HG02642 (cell line): Measurements from ENCODE around the gene UCHL5.

Source experiments
- ATAC-seq: cut with Tn5 transposase; IDR thresholded peaks from one replicate; pipeline ENCODE4 v1.9.1; 2021; ENCODE audit warnings: mild to moderate bottlenecking; ENCODE audit not compliant: unreplicated experiment, poor library complexity

UCHL5 gene

GRCh38 chr1:192973202-192973601, 86.0 kb downstream of the UCHL5 start:
- no peak for ATAC-seq

DNA sequence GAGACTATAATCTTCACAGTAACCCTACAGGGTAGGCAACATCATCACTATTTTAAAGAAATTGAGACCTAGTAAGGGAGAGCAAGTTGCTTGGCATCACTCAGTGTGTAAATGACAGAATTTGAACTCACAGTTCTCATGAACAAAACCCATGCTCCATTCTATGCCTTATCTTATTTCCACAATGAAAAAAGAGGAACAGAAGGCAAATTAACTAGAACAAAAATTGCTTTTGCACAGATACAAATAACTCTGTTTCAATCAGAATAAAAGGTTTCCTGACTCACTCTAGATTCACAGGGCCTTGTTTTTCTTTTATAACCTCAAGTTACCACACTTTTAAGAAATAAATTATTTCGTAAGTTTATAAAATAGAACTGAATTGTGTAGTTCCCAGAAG, 90.1 kb downstream of the UCHL5 start:
- ATAC-seq: no peak

GRCh38 chr1:192968323-192968722, 90.8 kb downstream of the UCHL5 start:
- no peak for ATAC-seq

GRCh38 chr1:192967901-192968300, 91.3 kb downstream of the UCHL5 start:
- no peak for ATAC-seq

DNA sequence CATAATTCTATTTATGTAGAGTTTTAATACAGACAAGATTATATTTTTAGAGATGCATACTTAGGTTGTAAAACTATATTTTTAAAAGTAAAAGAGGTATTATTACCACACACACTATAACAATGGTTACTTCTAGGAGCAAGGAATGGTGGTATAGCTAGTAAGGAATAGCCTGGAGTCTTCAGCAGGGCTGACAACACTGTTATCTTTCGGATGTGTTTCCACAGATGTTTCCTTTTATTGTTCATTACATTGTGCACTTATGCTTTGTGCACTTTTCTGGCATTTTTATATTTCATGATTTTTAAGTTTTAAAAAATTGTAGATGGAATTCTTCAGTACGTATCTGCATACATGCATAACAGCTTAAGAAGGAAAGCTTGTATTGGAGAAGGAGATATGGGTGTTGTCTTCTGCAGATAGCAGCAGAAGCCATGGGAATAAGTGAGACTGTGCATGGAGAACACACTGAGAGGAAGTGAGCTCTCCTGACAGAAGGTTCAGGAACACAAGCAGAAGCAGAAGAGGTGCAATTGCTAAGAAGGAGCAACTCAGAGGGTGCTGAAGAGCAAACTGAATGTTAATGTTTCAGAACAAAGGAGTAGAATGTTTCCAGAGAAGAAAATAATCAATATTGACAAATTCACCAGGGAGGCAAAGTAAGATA, 91.8 kb downstream of the UCHL5 start:
- no peak for ATAC-seq

DNA sequence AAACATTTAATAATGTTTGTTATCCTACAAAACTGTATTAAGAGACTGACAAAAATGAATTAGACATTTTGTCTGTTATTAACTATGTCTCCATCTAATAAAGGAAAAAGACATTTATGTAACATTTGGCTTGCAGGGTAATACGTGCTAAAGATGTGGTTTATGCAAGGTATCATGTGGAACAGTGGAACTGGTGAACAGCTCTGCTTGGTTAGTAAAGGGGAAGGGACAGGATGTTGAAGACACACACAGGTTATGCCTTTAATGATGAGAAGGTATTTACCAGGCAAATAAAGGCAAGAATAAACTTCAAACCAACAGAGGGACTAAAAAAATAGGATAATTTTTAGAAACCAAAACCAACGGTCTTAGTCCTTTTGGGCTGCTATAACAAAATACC, 93.1 kb downstream of the UCHL5 start:
- ATAC-seq: no peak

DNA sequence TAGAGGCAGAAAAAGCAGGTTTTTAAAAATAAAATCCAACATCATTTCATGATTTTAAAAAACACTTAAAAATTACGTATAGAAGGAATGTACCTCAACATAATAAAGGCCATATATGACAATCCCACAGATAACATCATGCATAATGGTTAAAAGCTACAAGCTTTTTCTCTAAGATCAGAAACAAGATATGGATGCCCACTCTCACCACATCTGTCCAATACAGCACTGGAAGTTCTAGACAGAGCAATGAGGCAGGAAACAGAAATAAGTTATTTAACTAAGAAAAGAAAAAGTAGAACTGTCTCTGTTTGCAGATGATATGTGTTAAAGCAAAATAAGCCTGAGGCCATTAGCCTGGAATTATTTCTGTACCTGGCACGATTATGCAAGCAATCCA, 96.3 kb downstream of the UCHL5 start:
- no peak for ATAC-seq
